ACHN (cell line): Measurements from ENCODE around the gene DUSP1.

Experiments used
- DNase-seq: peaks from one replicate; pipeline ENCODE4 v3.0.0-alpha.2; 2015
- in situ Hi-C: cut with HindIII; loops from 2 replicates; pipeline ENCODE4 v1.10.0; 2017; ENCODE audit warnings: low sequenced_read_pairs, low pct_ligation_motif_present, low pct_unique_long_range_greater_than_20kb

The DUSP1 gene

GRCh38 chr5:172768573-172769341, 2.2 kb downstream of the DUSP1 start:
- in situ Hi-C loops = no loop called here
- DNase-seq = peak; percentile 53

GRCh38 chr5:172768098-172768572, 2.9 kb downstream of the DUSP1 start:
- peak; percentile 4 for DNase-seq

GRCh38 chr5:172766287-172767108, 4.5 kb downstream of the DUSP1 start:
- DNase-seq = peak; percentile 74
- in situ Hi-C loops = no loop called here

More at GRCh38 chr5:172768098-172768572, 2.9 kb downstream of the DUSP1 start:
- in situ Hi-C loops = no loop called here

- peak; percentile 73 for DNase-seq
- in situ Hi-C loops = no loop called here
These were observed 5.2 kb downstream of the DUSP1 start for GRCh38 chr5:172765766-172766286.

GRCh38 chr5:172764861-172765765, 5.9 kb downstream of the DUSP1 start:
- peak; percentile 99 for DNase-seq
- in situ Hi-C loops = no loop called here

GRCh38 chr5:172763120-172763464, 7.9 kb downstream of the DUSP1 start:
- DNase-seq = no peak

GRCh38 chr5:172762214-172763119, 8.5 kb downstream of the DUSP1 start:
- in situ Hi-C loops = no loop called here
- no peak for DNase-seq

More at GRCh38 chr5:172763120-172763464, 7.9 kb downstream of the DUSP1 start:
- in situ Hi-C loops = no loop called here

- no peak for DNase-seq
- in situ Hi-C loops = no loop called here
These were observed 10.0 kb downstream of the DUSP1 start for GRCh38 chr5:172760959-172761358.

GRCh38 chr5:172760136-172760535, 10.9 kb downstream of the DUSP1 start:
- in situ Hi-C loops = no loop called here
- DNase-seq = no peak

GRCh38 chr5:172758834-172759149, 12.2 kb downstream of the DUSP1 start:
- in situ Hi-C loops = no loop called here
- no peak for DNase-seq

GRCh38 chr5:172758077-172758833, 12.7 kb downstream of the DUSP1 start:
- in situ Hi-C loops = no loop called here
- peak; percentile 97 for DNase-seq

GRCh38 chr5:172757394-172758010, 13.5 kb downstream of the DUSP1 start:
- in situ Hi-C loops = no loop called here
- DNase-seq = peak; percentile 50

GRCh38 chr5:172756764-172757393, 14.1 kb downstream of the DUSP1 start:
- in situ Hi-C loops = no loop called here
- no peak for DNase-seq

GRCh38 chr5:172754596-172755356, 16.2 kb downstream of the DUSP1 start:
- DNase-seq = no peak
- in situ Hi-C loops = no loop called here

GRCh38 chr5:172753101-172753500, 17.9 kb downstream of the DUSP1 start:
- DNase-seq = no peak
- in situ Hi-C loops = no loop called here
